ENCODE measurements around the gene HOXA13.

Gene HOXA13

DNA sequence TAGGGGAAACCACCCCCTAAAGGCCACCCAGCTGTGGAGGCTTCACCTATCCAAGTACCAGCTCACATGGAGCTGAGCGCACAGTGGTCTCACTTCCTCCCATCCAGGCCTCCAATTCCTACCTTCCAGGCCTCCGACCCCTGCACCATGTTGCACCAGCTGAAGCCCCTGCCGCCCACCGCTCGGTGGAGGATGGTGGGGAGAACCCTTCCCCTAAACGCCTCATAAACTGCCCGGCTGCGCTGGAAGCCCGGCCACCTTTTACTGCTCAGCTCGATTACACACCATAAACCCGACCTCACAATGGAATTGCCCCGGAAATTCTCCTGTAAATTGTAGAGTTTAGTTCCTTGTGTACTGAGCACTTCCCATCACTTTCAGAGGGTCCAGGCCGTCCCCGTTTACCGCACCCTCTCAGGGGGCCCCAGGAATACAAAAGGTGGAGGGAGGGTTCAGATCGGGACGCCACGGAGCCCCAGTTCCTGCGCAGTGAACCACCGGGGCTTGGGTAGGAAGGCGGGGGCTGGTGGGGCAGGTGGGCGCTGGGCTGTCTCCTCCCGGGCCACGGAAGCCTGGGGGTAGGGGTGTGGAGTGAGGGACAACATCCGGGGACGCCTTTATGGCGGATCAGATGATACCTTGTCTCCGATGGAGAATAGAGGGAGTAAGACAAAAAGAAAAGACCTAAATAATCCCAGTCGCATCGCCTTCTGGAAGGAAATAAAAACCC is 42.0 kb downstream of the HOXA13 start:
- 0 out of 2 replicates have a peak, but pooled peaks cover 5% of the 10 kb centered on the region for H3F3A ChIP-seq (ENCODE audit: insufficient read depth, low read length)
- no peak overlapping the region for H3K27ac ChIP-seq (ENCODE audit: low read depth, low read length, poor library complexity, severe bottlenecking)
- H2AFZ ChIP-seq (ENCODE audit: low read length): no peak overlapping the region
- H3K79me2 ChIP-seq (ENCODE audit: insufficient read depth, low read length): no peaks in the 10 kb centered on the region
- H3K4me1 ChIP-seq (ENCODE audit: insufficient read depth, low read length, severe bottlenecking): peaks cover 13% of the 10 kb centered on the region
- no peak overlapping the region for H3K9ac ChIP-seq (ENCODE audit: low read length)
- no peaks in the 10 kb centered on the region; the same call in 1 of the 2 replicates for H3K27me3 ChIP-seq (ENCODE audit: insufficient read depth, low read length)
- TF ChIP-seq EZH2 (IDR thresholded peaks at IDR 0.05; ENCODE audit: borderline replicate concordance, low read length): no peak
- TF ChIP-seq, protein P1, sequence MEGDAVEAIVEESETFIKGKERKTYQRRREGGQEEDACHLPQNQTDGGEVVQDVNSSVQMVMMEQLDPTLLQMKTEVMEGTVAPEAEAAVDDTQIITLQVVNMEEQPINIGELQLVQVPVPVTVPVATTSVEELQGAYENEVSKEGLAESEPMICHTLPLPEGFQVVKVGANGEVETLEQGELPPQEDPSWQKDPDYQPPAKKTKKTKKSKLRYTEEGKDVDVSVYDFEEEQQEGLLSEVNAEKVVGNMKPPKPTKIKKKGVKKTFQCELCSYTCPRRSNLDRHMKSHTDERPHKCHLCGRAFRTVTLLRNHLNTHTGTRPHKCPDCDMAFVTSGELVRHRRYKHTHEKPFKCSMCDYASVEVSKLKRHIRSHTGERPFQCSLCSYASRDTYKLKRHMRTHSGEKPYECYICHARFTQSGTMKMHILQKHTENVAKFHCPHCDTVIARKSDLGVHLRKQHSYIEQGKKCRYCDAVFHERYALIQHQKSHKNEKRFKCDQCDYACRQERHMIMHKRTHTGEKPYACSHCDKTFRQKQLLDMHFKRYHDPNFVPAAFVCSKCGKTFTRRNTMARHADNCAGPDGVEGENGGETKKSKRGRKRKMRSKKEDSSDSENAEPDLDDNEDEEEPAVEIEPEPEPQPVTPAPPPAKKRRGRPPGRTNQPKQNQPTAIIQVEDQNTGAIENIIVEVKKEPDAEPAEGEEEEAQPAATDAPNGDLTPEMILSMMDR (IDR thresholded peaks at IDR 0.05; ENCODE audit: low read length): no peak
- H3K36me3 ChIP-seq (ENCODE audit: insufficient read depth, low read length): no peaks in the 10 kb centered on the region
- H3K9me3 ChIP-seq (ENCODE audit: low read length): no peaks in the 10 kb centered on the region
- no peaks in the 10 kb centered on the region for H4K20me1 ChIP-seq (ENCODE audit: insufficient read depth, low read length)
- H3K9me2 ChIP-seq (ENCODE audit: low read depth, low read length): no peaks in the 10 kb centered on the region
- no peak overlapping the region for H3K4me3 ChIP-seq (ENCODE audit: low read depth, low read length, poor library complexity, severe bottlenecking)
- no peak overlapping the region for H3K4me2 ChIP-seq (ENCODE audit: low read length)

GRCh38 chr7:27156916-27157701 is 42.8 kb downstream of the HOXA13 start:
- no peak for TF ChIP-seq EZH2 (IDR thresholded peaks at IDR 0.05; ENCODE audit: borderline replicate concordance, low read length)
- TF ChIP-seq, protein P1 (IDR thresholded peaks at IDR 0.05; ENCODE audit: low read length): no peak
- H3K9ac ChIP-seq (ENCODE audit: low read length): no peak overlapping the region
- H3F3A ChIP-seq (ENCODE audit: insufficient read depth, low read length): no peaks in the 10 kb centered on the region
- H2AFZ ChIP-seq (ENCODE audit: low read length): no peak overlapping the region
- peaks cover 7% of the 10 kb centered on the region; the same call in 1 of the 2 replicates for H3K27me3 ChIP-seq (ENCODE audit: insufficient read depth, low read length)
- H3K9me3 ChIP-seq (ENCODE audit: low read length): no peaks in the 10 kb centered on the region
- no peaks in the 10 kb centered on the region for H3K36me3 ChIP-seq (ENCODE audit: insufficient read depth, low read length)
- no peak overlapping the region for H3K27ac ChIP-seq (ENCODE audit: low read depth, low read length, poor library complexity, severe bottlenecking)
- H3K79me2 ChIP-seq (ENCODE audit: insufficient read depth, low read length): no peaks in the 10 kb centered on the region
- H3K9me2 ChIP-seq (ENCODE audit: low read depth, low read length): no peaks in the 10 kb centered on the region
- H4K20me1 ChIP-seq (ENCODE audit: insufficient read depth, low read length): no peaks in the 10 kb centered on the region
- H3K4me1 ChIP-seq (ENCODE audit: insufficient read depth, low read length, severe bottlenecking): peaks cover 17% of the 10 kb centered on the region
- no peak overlapping the region for H3K4me3 ChIP-seq (ENCODE audit: low read depth, low read length, poor library complexity, severe bottlenecking)
- no peak overlapping the region for H3K4me2 ChIP-seq (ENCODE audit: low read length)

- Histone ChIP-seq H3K9me3 (ENCODE audit: low read length) (no peaks in the 10 kb centered on the region), H3K4me3 (ENCODE audit: low read depth, low read length, poor library complexity, severe bottlenecking) (no peak within 1 kb of the TSS), H3K27me3 (ENCODE audit: insufficient read depth, low read length) (peaks cover 8% of the 10 kb centered on the region; the same call in 1 of the 2 replicates), H3K27ac (ENCODE audit: low read depth, low read length, poor library complexity, severe bottlenecking) (no peak within 1 kb of the TSS), H3F3A (ENCODE audit: insufficient read depth, low read length) (no peaks in the 10 kb centered on the region), H3K79me2 (ENCODE audit: insufficient read depth, low read length) (no peaks in the 10 kb centered on the region), H3K36me3 (ENCODE audit: insufficient read depth, low read length) (no peaks in the 10 kb centered on the region), H3K9me2 (ENCODE audit: low read depth, low read length) (no peaks in the 10 kb centered on the region), H4K20me1 (ENCODE audit: insufficient read depth, low read length) (no peaks in the 10 kb centered on the region), H2AFZ (ENCODE audit: low read length) (no peak within 1 kb of the TSS), H3K4me2 (ENCODE audit: low read length) (no peak within 1 kb of the TSS), H3K9ac (ENCODE audit: low read length) (no peak within 1 kb of the TSS), H3K4me1 (ENCODE audit: insufficient read depth, low read length, severe bottlenecking) (peaks cover 23% of the 10 kb centered on the region)
- TF ChIP-seq, protein P1 (IDR thresholded peaks at IDR 0.05; ENCODE audit: low read length): no peak
- TF ChIP-seq EZH2 (IDR thresholded peaks at IDR 0.05; ENCODE audit: borderline replicate concordance, low read length): no peak
Observed at GRCh38 chr7:27156508-27156898, 43.4 kb downstream of the HOXA13 start, which contains the start of gene HOXA7. Gene HOXA7, minus strand, starts transcription at chr7:27156675. Its CDS starts 130 bp downstream, at chr7:27156545.

Measured in OCI-LY1 (cell line).